ENCODE measurements around the gene PRTFDC1.

The PRTFDC1 gene

DNA sequence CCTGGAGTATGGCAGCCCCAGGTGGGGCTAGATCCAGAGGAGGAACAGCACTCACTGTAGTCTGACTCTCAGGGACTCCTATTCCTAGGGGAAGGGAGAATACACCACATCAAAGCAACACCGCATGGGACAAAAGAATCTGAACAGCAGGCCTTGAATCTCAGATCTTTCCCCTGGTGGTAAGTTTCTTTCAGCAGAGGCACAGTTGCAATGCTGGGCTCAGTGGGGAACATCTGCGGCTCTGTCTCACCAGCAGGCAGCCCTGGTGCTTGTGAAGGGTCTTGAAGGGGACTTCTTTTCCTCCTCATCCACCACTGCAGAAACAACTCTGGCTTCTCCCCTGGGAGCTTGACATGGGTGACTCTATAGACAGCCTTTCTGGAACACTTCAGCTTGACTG, 117.5 kb downstream of the PRTFDC1 start:
- DNase-seq = no peak

DNA sequence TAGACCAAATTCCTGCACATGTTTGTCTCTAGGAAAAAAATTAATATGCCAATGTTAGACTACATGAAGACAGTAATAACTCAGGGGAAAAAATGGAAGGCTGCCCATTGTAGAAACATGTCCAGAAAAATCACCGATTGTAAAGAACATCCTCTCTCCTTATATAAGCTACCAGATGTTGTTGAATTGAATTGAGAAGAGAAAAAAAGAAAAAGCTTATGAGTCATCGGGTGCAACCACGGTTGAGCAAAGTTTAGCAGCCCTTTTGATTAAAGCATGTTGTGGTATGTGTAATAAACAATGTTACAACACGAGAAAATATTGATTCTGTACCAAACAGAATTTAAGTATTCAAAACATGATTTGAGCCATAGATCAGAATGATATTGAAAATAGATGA, 126.4 kb downstream of the PRTFDC1 start:
- DNase-seq = no peak

DNA sequence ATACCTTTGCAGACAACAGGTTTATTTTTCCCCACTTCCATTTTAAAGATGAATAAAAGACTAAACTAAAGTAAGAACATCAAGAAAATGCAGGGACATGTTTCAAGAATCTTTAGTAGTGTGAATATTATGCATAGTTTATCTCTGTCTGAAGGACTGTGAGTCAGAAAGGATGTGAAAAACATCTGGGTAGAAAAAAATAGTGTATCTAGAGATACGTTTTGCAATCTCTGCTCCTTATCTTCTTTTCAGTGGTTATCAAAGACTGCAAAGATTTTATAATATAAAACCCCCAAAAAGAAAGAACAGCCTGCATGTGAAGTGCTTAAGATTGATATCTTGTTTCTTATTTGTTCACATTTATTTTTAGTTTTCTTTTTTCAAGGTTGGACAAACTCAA, 126.9 kb downstream of the PRTFDC1 start:
- no peak for DNase-seq

GRCh38 chr10:24824536-24824935, 127.9 kb downstream of the PRTFDC1 start:
- DNase-seq = no peak

DNA sequence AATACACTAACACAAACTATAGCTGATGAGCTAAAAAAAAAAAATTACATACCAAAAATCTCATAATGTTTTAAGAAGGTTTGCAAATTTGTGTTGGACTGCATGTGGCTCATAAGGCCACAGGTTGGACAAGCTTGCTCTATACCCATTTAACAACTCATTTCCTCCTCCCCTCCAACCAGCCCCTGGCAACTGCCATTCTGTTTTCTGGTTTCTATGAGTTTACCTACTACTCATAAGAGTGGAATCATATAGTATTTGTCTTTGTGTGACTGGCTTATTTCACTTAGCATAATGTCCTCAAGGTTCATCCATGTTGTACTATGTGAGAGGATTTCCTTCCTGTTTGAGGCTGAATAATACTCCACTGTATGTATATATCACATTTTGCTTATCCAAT, 128.3 kb downstream of the PRTFDC1 start:
- DNase-seq = no peak

DNA sequence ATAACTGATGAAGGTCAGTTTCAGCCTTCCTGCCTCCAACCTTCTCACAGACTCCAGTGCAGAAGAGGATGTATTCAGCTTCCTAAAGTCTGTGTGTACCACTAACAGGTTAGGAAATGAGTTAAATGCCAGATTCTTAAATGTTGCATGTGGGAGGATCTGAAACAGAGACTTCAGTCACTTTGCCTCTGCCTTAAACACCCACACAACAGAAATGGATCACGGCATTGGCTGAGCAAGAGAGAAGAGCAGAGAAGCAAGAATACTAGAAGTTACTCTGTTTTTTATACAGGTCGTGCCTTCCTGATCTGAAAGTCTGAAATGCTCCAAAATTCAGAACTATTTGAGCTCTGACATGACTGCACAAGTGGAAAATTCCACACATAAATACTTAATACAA, 129.8 kb downstream of the PRTFDC1 start:
- no peak for DNase-seq

- DNase-seq = no peak
These were observed 130.4 kb downstream of the PRTFDC1 start for GRCh38 chr10:24821986-24822385.

GRCh38 chr10:24816868-24817396, 135.5 kb downstream of the PRTFDC1 start:
- no peak for DNase-seq

DNA sequence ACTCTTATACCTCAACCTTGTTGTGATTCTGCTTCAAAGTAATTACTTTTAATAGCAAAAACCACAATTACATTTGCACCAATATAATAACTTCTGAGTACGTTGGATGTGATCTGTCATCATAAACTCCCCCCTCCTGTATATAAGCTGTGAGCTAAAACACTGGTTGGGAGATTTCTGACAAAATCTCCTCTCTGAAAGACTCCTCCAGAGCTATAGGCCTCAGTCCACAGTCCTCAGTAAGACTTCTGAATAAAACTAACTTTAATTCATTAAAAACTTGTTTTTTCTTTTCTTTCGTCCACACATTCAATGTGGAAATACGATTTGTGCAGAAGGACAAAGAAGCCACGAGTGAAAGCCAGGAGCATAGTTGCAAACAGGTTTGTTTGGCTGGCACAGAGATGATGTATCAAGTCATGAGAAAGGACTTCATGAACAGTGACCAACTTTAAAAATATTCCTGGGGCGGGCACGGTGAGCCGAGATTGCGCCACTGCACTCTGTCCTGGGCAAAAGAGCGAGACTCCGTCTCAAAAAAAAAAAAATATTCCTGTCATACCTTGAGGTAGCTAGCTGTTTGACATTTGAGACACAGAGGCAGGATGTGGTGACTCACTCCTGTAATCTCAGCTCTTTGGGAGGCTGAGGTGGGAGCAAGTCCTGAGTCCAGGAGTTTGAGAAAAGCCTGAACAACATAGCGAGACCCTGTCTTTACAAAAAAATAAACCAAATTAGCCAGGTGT, 137.7 kb downstream of the PRTFDC1 start:
- no peak for DNase-seq

DNA sequence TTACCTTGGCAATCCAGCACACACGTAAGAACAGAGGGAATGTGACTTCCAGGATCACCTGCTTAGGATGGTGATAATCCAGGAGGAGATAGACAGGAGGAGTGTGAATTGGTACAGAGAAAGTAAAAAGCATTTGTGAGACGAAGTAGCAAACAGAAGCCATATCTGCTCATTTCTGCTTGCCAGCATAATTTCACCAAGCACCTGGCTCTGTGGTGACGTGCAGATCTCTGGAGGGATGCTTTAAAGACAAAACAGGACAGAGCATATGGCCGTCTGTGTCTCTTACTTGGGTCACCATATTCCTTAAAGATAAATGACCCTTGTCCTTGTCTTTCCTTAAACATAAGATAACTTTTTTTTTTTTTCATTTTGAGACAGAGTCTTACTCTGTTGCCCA, 138.6 kb downstream of the PRTFDC1 start:
- no peak for DNase-seq

- DNase-seq = no peak
These were observed 146.1 kb downstream of the PRTFDC1 start for GRCh38 chr10:24806262-24806661.

DNA sequence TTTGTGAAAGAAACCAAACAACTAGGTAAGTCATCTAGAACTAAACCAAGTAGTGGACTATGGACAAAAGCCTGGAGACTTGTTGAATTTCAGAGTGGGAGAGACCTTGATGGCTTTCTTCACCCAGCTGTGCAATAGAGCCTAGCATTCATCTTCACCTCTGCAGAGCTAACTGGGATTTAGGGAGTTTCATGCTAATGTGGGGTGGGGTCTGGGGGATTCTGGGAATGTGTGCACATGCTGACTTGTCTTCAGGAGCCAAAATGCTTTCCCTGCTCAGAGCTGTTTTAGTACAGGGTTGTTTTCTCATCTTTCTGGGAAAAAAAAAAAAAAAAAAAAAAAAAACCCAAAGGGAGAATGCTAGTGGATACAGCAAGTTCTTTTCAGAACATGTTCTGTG, 147.4 kb downstream of the PRTFDC1 start:
- no peak for DNase-seq

- no peak for DNase-seq
These were observed 148.0 kb downstream of the PRTFDC1 start for GRCh38 chr10:24804392-24804791.

DNA sequence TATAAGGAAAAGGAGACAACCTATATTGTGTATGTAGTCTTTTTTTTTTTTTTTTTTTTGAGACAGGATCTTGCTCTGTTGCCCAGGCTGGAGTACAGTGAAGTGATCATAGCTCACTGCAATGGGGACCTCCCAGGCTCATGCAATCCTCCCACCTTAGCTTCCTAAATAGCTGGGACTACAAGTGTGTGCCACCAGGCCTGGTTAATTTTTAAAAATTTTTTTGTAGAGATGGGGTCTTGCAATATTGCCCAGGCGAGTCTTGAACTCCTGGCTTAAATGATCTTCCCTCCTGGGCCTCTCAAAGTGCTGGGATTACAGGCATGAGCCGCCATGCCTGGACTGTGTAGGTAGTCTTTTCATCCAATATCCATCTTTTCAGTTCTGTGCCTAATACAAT, 150.0 kb downstream of the PRTFDC1 start:
- no peak for DNase-seq

- no peak for DNase-seq
These were observed 151.5 kb downstream of the PRTFDC1 start for GRCh38 chr10:24800861-24801260.
